DMS53 treated with DMSO at 0.1 percent for 48 hours (cell line): ENCODE data around the gene HSH2D.
"Not testable (repeated sequence)": the region's sequence is repeated elsewhere in the genome, so short reads cannot be mapped to it uniquely, and the experiment has no call there.

Experiments used
- DNase-seq: peaks from one replicate; lab custom pipeline; 2025; ENCODE audit not compliant: unreplicated experiment; lab: John Stamatoyannopoulos, UW

Gene HSH2D

DNA sequence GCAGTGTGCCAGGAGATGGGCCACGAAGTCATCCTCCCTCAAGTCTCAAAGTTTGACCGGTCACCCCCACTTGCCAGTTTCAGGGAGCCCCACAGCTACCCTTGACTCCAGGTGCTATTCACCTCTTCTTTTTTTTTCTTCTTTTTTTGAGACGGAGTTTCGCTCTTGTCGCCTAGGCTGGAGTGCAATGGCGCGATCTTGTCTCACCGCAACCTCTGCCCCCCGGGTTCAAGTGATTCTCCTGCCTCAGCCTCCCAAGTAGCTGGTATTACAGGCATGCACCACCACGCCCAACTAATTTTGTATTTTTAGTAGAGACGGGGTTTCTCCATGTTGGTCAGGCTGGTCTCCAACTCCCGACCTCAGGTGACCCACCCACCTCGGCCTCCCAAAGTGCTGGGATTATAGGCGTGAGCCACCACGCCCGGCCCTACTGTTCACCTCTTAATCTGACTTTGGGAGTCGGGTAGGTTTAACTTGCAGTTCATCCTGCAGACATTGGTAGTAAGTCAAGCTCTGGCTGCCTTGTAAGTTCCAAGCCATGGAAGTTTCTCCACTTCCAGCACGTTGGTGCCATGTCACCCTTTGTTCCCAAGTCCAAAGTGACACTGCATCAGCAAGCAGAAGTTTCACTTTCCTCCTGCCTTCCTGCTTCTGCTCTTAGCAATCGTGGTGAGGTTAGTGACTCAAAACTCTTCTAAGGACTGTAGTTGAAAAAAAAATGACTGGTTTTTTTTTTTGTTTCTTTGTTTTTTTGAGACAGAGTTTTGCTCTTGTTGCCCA is 24.2 kb upstream of the HSH2D start:
- not testable (repeated sequence) for DNase-seq

DNA sequence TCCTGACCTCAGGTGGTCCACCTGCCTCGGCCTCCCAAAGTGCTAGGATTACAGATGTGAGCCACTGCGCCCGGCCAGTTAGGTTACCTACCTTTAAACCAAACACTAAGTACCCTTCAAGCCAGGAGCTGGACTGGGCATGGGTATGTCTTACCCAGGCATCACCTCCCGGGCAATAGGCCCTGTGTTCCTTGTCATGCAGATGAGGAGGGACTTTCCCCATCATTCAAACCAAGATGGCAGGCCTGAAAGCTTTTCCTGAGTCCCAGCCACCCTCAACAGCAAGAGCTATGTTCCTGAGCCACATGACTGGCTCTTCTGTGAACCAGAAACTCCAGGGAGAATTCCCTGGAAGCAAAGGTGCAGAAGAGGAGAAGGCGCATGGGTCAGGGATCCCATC is 22.3 kb upstream of the HSH2D start:
- no peak for DNase-seq

DNA sequence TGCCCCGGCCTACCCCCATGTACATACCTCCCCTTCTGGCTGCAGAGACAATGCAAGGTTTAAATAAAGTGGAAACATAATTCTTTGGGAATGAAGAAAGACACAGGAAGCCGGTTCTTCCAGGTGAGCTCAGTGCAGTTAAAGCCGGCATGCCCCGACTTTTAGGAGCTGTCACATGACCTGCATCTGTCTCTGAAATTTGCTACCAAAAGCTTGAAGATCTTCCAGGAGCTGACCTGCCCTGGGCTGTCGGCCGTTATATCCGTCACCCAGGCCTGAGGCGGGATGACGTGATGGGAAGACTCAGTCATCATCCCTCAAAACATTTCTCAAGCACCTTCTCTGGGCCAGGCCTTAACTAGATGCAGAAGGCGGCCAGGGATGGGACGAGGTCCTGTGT is 21.5 kb upstream of the HSH2D start:
- no peak for DNase-seq

DNA sequence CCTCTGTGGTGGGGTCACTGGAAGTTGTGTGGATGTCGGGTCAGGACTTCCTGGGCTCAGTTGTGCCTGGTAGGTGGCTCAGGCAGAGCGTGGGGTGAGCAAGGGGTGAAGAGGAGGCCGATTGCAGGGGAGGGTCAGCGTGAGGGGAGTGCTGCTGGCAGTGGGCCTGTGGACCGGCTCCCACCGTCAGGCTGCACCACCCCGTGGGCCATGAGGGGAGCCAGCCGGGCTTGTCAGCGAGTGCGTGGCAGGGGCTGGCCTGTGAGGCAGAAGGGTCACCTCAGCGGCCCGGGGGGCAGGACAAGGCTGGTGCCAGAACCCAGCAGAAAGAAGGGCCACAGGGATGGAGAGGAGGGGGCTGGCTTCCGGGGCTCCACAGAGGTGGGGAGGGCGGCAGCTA is 18.5 kb upstream of the HSH2D start:
- no peak for DNase-seq

DNA sequence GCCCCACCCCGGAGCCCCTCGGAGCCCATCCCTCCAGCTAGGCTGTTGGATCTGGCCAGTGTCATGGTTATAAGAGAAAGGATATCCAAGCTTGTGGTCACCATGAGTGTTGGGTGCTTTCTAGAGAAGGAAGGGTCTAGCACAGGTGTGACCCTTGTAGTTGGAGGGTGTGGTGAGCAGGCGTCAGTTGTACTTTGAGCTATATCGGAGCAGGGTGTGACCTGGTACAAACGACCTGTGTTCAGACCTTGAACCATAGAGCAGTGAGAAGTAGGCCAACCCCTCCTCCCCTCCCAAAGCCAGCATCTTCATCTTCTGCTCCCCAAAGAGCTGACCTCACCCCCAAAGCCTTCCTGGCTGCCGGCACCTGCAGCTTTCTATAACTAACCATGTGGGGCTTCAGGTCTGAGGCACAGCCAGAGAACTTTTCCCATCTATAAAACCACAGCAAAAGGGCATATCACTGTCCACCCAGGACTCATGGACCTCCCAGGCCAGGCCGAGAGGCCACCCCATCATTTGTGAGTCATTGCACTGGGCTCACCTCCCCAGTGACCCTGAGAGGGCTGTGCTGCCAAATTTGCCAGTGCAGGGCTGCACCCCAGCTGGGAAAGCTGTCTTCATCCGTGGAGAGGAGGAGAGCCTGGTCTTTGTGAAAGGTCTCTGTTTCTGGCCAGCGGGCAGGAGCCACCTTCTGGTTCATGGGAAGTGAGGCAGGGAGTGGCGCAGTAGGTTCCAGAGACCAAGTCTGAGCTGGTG is 17.6 kb upstream of the HSH2D start:
- DNase-seq: no peak

DNA sequence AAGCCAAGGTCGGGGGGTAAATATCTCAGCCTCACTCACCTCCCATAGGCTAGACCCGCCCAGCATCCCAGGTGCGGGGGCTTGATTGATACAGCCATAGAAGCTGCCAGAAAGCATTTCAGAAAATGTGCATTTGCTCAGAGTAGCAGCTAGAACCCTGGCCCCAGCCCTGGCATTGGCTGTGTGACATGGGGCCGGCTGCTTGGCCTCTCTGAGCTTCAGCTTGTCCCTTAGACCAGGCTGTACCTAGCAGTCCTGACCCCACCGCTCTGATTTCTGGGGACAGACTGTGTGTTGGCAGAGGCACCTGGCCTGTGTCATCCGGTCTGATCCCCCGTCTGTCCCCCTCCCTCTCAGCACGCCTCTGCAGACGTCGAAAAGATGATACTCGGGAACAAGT is 16.4 kb upstream of the HSH2D start:
- DNase-seq: no peak

DNA sequence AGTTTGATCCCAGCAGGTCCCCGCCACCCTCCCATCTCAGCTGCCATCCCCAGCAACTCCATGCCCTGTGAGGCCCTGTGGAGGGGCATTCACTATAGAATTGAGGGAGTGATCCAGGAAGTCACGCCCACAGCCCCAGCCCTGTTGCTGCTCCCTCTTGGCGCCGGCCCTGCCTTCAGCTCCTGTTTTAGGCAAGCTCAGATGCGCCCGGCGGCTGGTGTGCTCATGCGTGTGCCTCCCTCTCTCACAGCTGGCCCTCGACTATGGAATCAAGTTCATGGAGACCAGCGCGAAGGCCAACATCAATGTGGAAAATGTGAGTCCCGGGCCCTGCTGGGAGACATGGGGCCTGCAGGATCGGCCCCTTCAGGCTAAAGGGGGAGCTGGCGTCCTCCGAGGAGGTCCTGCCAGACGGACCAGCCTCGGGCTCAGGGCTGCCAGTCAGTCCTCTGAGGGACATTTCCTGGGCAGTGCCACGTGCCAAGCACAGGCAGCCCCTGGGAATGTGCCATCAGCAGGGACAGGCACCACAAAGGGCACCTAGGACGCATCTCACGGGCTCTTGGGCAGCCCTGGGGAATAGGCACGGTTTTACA is 15.6 kb upstream of the HSH2D start:
- DNase-seq: no peak

DNA sequence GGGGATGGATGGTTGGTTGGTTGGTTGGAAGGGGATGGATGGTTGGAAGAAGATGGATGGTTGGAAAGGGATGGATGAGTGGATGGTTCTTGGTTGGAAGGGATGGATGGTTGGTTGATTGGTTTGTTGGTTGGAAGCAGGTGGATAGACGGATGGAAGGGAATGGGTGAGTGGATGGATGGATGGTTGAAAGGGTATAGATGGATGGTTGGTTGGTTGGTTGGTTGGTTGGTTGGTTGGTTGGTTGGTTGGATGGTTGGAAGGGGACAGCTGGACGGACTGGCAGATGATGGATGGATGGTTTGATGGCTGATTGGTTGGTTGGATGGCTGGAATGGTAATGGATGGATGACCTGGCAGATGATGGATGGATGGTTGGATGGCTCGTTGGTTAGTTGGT is 11.8 kb upstream of the HSH2D start:
- no peak for DNase-seq

DNA sequence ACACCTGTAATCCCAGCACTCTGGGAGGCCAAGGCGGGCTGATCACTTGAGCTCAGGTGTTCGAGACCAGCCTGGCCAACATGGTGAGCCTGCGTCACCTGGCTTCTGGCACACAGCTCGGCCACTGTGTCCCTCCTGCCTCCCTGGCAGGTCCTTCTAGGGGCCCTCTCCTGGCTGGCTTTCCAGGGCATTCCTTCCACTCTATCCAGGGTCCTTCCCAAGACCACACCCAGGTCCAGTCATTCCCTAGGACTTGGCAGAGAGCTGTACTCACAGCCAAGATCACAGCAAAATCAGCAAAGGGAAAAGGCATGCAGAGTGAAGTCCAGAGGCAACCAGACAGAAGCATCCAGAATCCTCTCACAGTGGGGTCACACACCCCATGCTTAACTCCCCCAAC is 9.7 kb upstream of the HSH2D start:
- no peak for DNase-seq

DNA sequence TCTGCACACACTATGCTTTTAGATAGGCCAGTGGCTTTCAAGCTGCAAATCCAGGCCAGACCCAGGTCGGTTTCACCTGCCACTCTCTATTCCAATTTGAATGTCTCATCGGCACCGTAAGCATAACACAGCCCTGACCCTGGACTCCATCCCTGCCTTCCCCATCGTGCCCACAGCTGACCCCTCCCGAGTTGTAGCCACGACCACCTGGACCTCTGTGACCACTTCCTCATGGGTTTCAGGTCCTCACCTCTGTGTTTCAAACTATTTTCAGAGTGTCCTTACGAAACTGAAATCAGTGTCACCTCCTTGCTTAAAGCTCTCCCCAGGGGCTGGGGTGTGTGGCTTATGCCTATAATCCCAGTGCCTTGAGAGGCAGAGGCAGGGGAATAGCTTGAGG is 9.0 kb upstream of the HSH2D start:
- DNase-seq: no peak

DNA sequence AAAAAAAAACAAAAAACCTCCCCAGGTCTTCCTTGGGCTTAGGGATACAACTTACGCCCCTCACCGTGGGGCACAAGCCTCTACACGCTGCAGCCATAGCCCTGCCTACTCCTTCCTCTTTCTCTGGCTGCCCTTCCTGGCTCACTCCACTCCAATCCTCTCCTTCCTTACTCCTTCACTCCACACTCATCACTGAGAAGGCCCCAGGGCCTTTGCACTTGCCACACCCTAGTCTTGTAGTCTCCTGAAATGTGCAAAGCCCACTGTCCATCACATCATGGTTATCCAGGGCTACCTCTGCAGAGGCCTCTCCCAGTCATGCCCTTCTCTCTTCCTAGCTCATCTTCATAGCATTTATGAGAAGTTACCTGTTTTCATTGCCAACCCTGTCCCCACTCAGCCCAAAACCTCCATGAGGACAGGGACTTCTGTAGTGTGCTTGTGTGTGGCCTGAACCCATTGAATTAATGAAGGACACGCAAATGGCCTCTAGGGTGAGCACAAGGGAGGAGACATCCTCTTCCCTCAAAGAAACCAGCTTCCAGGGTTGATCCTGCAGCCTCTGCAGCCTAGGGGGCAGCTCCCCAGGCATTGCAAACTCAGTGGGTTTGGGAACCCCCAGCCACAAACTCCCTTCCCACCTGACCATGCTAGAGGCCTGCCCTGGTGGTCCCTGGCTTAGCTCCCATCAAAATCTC is 7.9 kb upstream of the HSH2D start:
- DNase-seq: no peak

DNA sequence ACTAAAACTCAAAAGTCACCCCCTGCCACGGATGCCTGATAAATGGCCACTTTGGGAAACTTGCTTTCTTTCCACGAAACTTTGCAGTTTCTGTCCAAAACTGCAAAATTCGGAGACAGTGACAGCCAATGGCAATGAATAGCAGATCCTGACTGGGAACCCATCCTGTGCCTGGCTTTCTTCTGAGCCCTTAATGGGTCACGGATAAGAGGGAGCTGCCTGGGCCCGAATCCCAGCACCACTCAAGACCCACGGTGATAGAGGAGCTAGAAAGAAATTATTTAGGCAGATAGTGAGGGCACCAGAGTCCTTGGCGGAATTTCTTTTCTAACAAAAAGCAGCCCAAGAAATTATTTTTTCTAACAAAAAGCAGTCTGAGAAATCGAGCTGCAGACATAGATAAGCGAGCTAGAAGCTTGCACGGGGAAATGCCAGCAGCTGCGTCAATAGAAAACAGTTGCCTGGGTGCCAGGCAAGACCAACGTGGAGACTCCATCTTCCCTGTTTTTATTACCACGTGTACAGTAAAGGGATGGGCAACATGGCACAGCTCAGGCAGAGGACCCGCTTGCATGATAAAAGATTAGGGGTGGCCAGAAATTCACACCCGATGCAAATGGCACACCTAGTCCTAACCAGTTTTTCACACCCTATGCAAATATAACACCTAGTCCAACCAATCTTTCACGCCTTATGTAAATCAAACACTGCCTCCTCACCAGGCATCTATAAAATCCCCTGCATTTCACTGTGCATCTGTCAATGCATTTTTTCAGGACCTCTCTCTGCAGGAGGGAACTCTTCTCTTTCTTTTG is 7.1 kb upstream of the HSH2D start:
- no peak for DNase-seq

DNA sequence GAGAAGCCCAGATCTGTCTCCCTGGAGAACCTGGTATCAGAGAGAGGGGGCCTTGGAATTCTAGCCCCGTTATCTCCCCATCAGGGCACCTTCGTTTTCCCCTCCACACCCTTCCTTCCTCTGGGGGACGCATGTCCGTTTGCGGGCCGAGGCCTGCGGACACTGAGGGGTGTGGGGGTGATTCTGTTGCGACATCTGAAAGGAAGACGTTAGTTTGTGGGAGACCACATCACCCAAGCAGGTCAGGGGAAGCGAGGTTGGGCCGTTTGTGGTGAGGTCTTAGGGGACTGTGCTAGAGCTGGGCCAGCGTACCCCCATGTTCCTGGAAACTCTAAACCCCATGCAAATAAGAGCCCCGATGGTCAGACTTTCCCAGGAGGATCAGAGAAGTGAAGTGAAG is 3.7 kb upstream of the HSH2D start:
- DNase-seq: no peak

DNA sequence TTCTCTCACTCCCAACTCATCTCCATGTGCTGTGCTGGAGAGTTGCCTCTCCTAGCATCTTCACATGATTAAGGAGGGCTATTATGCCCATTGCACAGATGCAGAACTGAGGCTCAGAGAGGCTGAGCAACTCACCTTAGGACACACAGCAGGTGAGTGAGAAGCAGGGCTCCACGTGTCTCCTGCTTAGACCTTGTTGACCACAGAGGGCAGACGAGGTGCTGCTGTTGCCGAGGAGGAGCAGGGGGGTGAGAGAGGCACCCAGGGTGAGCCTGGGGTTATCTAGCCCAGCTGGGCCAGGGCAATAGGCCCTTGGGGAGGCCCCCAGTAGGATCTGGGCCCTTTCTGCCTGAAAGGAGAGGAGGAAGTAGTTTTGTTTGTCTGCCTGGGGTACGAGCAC is 2.4 kb upstream of the HSH2D start:
- no peak for DNase-seq

DNA sequence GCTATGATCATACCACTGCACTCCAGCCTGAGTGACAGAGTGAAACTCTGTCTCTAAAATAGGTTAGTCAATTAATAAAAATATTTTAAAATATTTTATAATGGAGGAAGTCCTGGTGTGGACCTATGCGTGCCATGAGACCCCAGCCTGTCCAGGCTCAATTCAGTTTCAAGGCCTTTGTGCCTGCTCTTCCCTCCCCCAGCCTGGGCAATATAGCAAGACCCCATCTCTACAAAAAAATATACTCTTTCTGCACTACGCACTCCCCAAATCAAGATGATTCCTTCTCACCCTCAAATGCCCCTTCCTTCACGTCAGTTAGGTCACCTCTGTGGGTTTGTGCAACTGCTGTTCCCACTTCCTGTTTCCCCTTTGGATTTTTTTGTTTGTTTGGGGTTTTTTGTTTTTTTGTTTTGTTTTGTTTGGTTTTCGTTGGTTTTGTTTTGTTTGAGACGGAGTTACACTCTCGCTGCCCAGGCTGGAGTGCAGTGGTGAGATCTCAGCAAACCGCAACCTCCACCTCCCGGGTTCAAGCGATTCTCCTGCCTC is 1.4 kb upstream of the HSH2D start:
- no peak for DNase-seq

DNA sequence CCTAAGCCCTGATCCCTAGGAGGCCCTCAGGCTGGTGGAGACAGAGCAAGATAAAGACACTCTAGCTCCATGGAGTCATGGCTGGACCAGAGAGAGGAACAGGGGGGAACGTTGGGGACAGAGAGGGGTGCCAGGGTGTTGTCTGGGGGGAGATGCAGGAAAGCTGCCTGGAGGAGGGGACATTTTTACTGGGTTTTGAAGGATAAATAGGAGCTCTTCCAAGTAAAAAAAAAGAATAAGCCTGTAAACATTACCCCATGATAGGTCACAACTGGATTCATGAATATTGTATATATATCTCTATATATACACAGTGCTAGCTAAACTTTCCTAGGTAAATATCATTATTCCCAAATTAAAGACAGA is 714 bp downstream of the HSH2D start:
- no peak for DNase-seq

DNA sequence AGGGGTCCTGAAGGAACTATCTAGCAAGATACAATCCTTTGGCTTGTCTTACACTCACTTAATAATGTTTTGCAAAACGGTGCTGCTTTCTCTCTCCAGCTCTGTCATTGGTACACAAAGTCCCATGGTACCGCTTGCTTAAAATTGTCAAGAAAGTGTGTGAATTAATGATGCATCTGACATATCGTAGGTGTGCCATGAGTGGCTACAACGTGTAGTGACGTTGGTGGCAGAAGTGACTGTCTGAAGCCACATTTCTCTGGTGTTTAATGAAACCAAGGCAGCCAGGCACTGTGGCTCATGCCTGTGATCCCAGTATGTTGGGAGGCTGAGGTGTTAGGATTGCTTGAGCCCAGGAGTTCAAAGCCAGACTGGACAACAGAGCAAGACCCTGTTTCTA is 2.6 kb downstream of the HSH2D start:
- no peak for DNase-seq

DNA sequence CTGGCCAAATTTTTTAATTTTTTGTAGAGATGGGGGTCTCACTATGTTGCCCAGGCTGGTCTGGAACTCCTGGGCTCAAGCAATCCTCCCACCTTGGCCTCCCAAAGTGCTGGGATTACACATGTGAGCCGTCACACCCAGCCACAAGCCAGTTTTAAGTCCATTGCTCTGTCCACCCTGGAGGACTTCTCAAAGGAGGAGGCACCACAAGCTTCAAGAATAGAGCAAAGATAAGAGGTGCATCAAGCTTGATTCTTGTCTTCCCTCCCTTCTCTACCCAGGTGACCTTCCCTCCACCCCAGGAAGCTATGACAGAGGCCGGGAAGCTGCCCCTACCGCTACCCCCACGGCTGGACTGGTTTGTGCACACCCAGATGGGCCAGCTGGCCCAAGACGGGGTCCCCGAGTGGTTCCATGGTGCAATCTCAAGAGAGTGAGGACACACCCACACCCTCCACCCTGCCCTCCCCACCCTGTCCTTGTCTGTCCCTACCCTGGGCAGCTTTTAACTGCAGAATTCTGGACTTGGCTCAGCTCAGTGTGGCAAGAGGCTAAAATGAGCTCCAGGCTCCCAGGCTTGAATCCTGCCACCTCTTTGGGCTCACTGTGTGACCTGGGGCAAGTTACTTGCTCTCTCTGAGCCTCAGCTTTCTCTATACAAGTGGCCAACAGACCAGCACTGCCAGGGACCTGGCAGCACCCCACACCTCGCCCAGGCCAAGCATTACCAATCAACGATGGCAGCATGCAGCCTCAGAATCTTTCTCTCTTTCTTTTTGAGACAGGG is 5.2 kb downstream of the HSH2D start:
- no peak for DNase-seq

DNA sequence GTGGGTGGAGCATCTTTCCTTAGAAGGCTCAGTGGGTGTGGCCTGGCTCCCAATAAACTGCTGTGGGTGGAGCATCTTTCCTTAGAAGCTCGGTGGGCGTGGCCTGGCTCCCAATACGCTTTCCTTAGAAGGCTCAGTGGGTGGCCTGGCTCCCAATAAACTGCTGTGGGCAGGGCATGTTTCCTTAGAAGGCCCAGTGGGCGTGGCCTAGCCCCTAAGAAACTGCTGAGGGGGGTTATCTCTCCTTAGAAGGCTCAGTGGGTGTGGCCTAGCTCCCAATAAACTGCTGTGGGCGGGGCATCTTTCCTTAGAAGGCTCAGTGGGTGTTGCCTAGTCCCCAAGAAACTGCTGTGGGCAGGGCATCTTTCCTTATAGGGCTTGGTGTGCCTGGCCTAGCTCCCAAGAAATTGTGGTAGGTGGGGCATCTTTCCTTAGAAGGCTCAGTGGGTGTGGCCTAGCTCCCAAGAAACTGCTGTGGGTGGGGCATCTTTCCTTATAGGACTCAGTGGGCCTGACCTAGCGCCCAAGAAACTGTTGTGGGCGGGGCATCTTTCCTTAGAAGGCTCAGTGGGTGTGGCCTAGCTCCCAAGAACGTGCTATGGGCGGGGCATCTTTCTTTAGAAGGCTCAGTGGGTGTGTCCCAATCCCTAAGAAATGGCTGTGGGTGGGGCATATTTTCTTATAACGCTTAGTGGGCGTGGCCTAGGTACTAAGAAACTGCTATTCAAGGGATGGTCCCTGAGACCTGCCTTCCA is 10.3 kb downstream of the HSH2D start:
- no peak for DNase-seq
